DMS114 treated with DMSO at 0.1 percent for 48 hours (cell line): ENCODE measurements around the gene AFAP1L2.

Experiments
- DNase-seq: peaks from one replicate; lab custom pipeline; 2025; ENCODE audit not compliant: unreplicated experiment; lab: John Stamatoyannopoulos, UW

Gene AFAP1L2

GRCh38 chr10:114246679-114247305 lies 157.5 kb downstream of the AFAP1L2 start:
- no peak for DNase-seq

- DNase-seq: no peak
Observed at GRCh38 chr10:114245121-114245791, 159.0 kb downstream of the AFAP1L2 start.
